Stomach (tissue), 9 donors: Measurements from ENCODE around the gene FUT2. TPM values are rescaled to one million over a fixed set of nuclear protein-coding genes. Genes with fewer than 3 reads are reported as not detected.

Experiments
- DNase-seq, 2 donors: peaks; one replicate each; pipeline versions ENCODE4 v3.0.0 to v3.0.0-alpha.2; 2013 to 2019
- H3K27ac ChIP-seq, 5 donors: fragments of 200-600 bp in 4 of 5; sonication (generic) in 4 of 5; one replicate each; pipeline ENCODE4 v1.5.1; 2013 to 2019; ENCODE audit warnings: mild to moderate bottlenecking in 1 of 5, moderate library complexity in 1 of 5
- H3K27me3 ChIP-seq, 3 donors: fragments of 200-600 bp; sonication (generic); one replicate each; pipeline ENCODE4 v1.5.1; 2017 to 2019; ENCODE audit warnings: mixed run types in 1 of 3
- H3K36me3 ChIP-seq, 4 donors: fragments of 200-600 bp; sonication (generic); 1 replicate in 3 of 4; 2 replicates in 1 of 4; pipeline ENCODE4 v1.5.1; 2016 to 2019
- H3K4me1 ChIP-seq, 4 donors: fragments of 200-600 bp; sonication (generic); one replicate each; pipeline ENCODE4 v1.5.1; 2016 to 2019
- H3K4me3 ChIP-seq, 4 donors: fragments of 200-600 bp; sonication (generic) in 3 of 4; one replicate each; pipeline ENCODE4 v1.5.1; 2016 to 2019; ENCODE audit warnings: mild to moderate bottlenecking in 1 of 4
- H3K9me3 ChIP-seq, 4 donors: fragments of 200-600 bp; sonication (generic); one replicate each; pipeline ENCODE4 v1.5.1; 2016 to 2019
- CTCF ChIP-seq, 7 experiments: fragments of 450-650 bp in 4 of 7; fragments of 200-600 bp in 3 of 7; sonication (generic) in 3 of 7; IDR thresholded peaks; one replicate each; pipeline ENCODE4 v1.5.1; 2016 to 2019; ENCODE audit warnings: antibody characterized with exemption in 7 of 7, control low read depth in 2 of 7, mild to moderate bottlenecking in 1 of 7
- EP300 ChIP-seq: sonication (generic); formaldehyde crosslinking; IDR thresholded peaks from one replicate; pipeline ENCODE4 v1.6.1; 2017; ENCODE audit warnings: antibody characterized with exemption
- POLR2A ChIP-seq, 4 donors: fragments of 450-650 bp; IDR thresholded peaks; one replicate each; pipeline ENCODE4 v1.6.1; 2016; ENCODE audit warnings: antibody characterized with exemption in 4 of 4, control low read depth in 2 of 4, mild to moderate bottlenecking in 1 of 4, moderate library complexity in 1 of 4
- POLR2AphosphoS5 ChIP-seq, 3 donors: sonication (generic); formaldehyde crosslinking; IDR thresholded peaks; one replicate each; pipeline ENCODE4 v1.6.1; 2016; ENCODE audit warnings: antibody characterized with exemption in 3 of 3
- WGBS, 5 donors: extraction: QIAGEN DNeasy Blood & Tissue Kit in 3 of 5; methylation state at CpG; one replicate each; pipeline versions ENCODE4 v1.1.5 to v1.1.7; 2013 to 2018; 5-methylcytosine and 5-hydroxymethylcytosine counted together
- intact Hi-C: fragments of 100-400 bp; cut with DNase I; formaldehyde crosslinking; loops from one replicate; pipeline ENCODE4 v1.15.1; 2023; ENCODE audit warnings: low total_unique reads
- polyA plus RNA-seq, 3 donors: library from polyadenylated mRNA; stranded (reverse); fragments of 200-250 nt; gene quantifications; one replicate each; pipeline ENCODE4 v1.2.3, GENCODE V29; 2013
- total RNA-seq, 5 donors: library from RNA; depleted of rRNA; stranded (reverse); fragments of >200 nt; gene quantifications; one replicate each; pipeline versions ENCODE4 v1.1.0 to v1.2.3, GENCODE V29; 2014 to 2016
- donor health status: healthy with polysubstance abuse.
- donor health status: Bipolar disorder and iron deficiency.
- donor health status: healthy.

The FUT2 gene
- total and polyA plus RNA-seq, 8 donors: 22.7 to 76.8 (median 31.1) TPM

DNA sequence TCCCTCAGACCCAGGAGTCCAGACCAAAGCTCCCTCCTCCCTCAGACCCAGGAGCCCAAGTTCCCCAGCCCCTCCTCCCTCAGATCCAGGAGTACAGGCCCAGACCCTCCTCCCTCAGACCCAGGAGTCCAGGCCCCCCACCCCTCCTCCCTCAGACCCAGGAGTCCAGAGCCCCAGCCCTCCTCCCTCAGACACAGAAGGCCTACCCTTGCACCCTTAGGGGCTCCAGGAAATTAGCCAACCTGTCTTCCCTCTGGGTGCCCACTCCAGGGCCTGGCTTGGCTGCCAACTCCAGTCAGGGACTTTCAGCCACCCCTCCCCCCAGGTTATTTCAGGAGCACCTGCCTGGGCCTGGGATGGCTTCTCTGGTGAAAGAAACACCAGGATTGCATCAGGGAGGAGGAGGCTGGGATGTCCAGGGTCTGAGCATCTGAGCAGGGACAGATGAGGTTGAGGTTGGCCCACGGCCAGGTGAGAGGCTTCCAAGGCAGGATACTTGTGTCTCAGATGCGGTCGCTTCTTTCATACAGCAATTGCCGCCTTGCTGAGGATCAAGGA, 59.4 kb downstream of the FUT2 start, which contains the start of gene FGF21:
FGF21 (plus strand) TSS at position 441 of the 558 bp plus-strand sequence. CDS start 713 bp downstream, outside the sequence.
- Histone ChIP-seq H3K27me3 (peaks cover 0 to 45% (median 10%) of the 10 kb centered on the region in 3 donors), H3K4me3 (no peak within 1 kb of the TSS), H3K9me3 (no peaks in the 10 kb centered on the region), H3K4me1 (peaks cover 11 to 33% (median 26%) of the 10 kb centered on the region in 4 donors), H3K27ac (no peak within 1 kb of the TSS), H3K36me3 (peaks cover 0 to 3% (median 0%) of the 10 kb centered on the region in 4 donors)
- 78 to 92% (median 83%) methylated on average over 4 of the region's 4 CpGs for WGBS, 5 donors
- DNase-seq: no peak
- TF ChIP-seq POLR2AphosphoS5 (IDR thresholded peaks at IDR 0.05) (no peak), CTCF (IDR thresholded peaks at IDR 0.05) (no peak), POLR2A (IDR thresholded peaks at IDR 0.05) (no peak), EP300 (no peak)
- intact Hi-C loops: no loop called here

Other genes starting within 250 kb of the FUT2 start
- 10 to 100 TPM in 4 of 5 donors, 1 to 10 TPM in 1; 5.8 to 49.4 (median 18.5) TPM for gene GRWD1, start 250.0 kb upstream of the FUT2 start, total RNA-seq
- gene GRWD1, start 250.0 kb upstream of the FUT2 start, polyA plus RNA-seq: 10 to 100 TPM in 2 of 3 donors, 1 to 10 TPM in 1; 7.6 to 13.9 (median 12.8) TPM
- 1 to 10 TPM in 2 of 5 donors, under 1 TPM in 1, not detected in 2; 0.92 to 4.6 (median 1.0) TPM for gene KCNJ14, start 240.4 kb upstream of the FUT2 start, total RNA-seq
- gene KCNJ14, start 240.4 kb upstream of the FUT2 start, polyA plus RNA-seq: under 1 TPM in 2 of 3 donors, not detected in 1; 0.19 to 0.75 TPM
- 100 to 1,000 TPM in 2 of 5 donors, 10 to 100 TPM in 3; 39.3 to 229 (median 75.9) TPM for gene CYTH2, start 226.6 kb upstream of the FUT2 start, total RNA-seq
- 10 to 100 TPM; 46.3 to 63.7 (median 48.8) TPM for gene CYTH2, start 226.6 kb upstream of the FUT2 start, polyA plus RNA-seq
- gene LMTK3, start 184.1 kb upstream of the FUT2 start, total RNA-seq: 10 to 100 TPM in 1 of 5 donors, 1 to 10 TPM in 1, under 1 TPM in 2, not detected in 1; 0.45 to 23.5 (median 1.1) TPM
- gene LMTK3, start 184.1 kb upstream of the FUT2 start, polyA plus RNA-seq: 1 to 10 TPM; 1.1 to 3.5 (median 2.8) TPM
- gene SULT2B1, start 143.8 kb upstream of the FUT2 start, total RNA-seq: 1 to 10 TPM in 2 of 5 donors, not detected in 3; 2.6 to 3.1 TPM
- gene SULT2B1, start 143.8 kb upstream of the FUT2 start, polyA plus RNA-seq: 10 to 100 TPM in 1 of 3 donors, 1 to 10 TPM in 2; 2.0 to 46.8 (median 5.0) TPM
- not detected for gene SPACA4, start 89.2 kb upstream of the FUT2 start, total RNA-seq
- gene SPACA4, start 89.2 kb upstream of the FUT2 start, polyA plus RNA-seq: not detected
- gene FAM83E, start 80.9 kb upstream of the FUT2 start, total RNA-seq: 100 to 1,000 TPM in 2 of 5 donors, 10 to 100 TPM in 3; 17.5 to 275 (median 56.0) TPM
- gene FAM83E, start 80.9 kb upstream of the FUT2 start, polyA plus RNA-seq: 10 to 100 TPM; 13.3 to 62.5 (median 15.4) TPM
- 1,000 to 10,000 TPM; 1,272 to 3,316 (median 1,768) TPM for gene RPL18, start 76.8 kb upstream of the FUT2 start, total RNA-seq
- gene RPL18, start 76.8 kb upstream of the FUT2 start, polyA plus RNA-seq: 1,000 to 10,000 TPM; 2,771 to 3,739 (median 3,620) TPM
- gene SPHK2, start 76.5 kb upstream of the FUT2 start, total RNA-seq: 100 to 1,000 TPM in 1 of 5 donors, 10 to 100 TPM in 4; 10.6 to 156 (median 19.2) TPM
- 10 to 100 TPM in 2 of 3 donors, 1 to 10 TPM in 1; 9.4 to 20.5 (median 19.9) TPM for gene SPHK2, start 76.5 kb upstream of the FUT2 start, polyA plus RNA-seq
- 10 to 100 TPM in 1 of 5 donors, 1 to 10 TPM in 3, not detected in 1; 7.2 to 21.7 (median 9.7) TPM for gene DBP, start 58.6 kb upstream of the FUT2 start, total RNA-seq
- 10 to 100 TPM in 1 of 3 donors, 1 to 10 TPM in 2; 4.2 to 29.0 (median 9.2) TPM for gene DBP, start 58.6 kb upstream of the FUT2 start, polyA plus RNA-seq
- gene CA11, start 49.8 kb upstream of the FUT2 start, total RNA-seq: 10 to 100 TPM in 2 of 5 donors, 1 to 10 TPM in 2, not detected in 1; 1.8 to 33.0 (median 18.1) TPM
- 10 to 100 TPM; 15.7 to 17.7 (median 15.8) TPM for gene CA11, start 49.8 kb upstream of the FUT2 start, polyA plus RNA-seq
- gene NTN5, start 23.0 kb upstream of the FUT2 start, total RNA-seq: not detected
- gene NTN5, start 23.0 kb upstream of the FUT2 start, polyA plus RNA-seq: 1 to 10 TPM in 1 of 3 donors, not detected in 2; 1.3 TPM
- gene MAMSTR, start 23.8 kb downstream of the FUT2 start, total RNA-seq: 1 to 10 TPM in 1 of 5 donors, under 1 TPM in 1, not detected in 3; 0.55 to 3.6 TPM
- gene MAMSTR, start 23.8 kb downstream of the FUT2 start, polyA plus RNA-seq: 1 to 10 TPM in 2 of 3 donors, under 1 TPM in 1; 0.46 to 1.5 (median 1.5) TPM
- gene RASIP1, start 44.6 kb downstream of the FUT2 start, total RNA-seq: 10 to 100 TPM in 1 of 5 donors, 1 to 10 TPM in 4; 4.7 to 26.8 (median 8.8) TPM
- 10 to 100 TPM; 11.1 to 44.9 (median 29.3) TPM for gene RASIP1, start 44.6 kb downstream of the FUT2 start, polyA plus RNA-seq
- 10 to 100 TPM in 2 of 5 donors, under 1 TPM in 1, not detected in 2; 0.73 to 14.3 (median 10.7) TPM for gene IZUMO1, start 50.9 kb downstream of the FUT2 start, total RNA-seq
- 1 to 10 TPM in 1 of 3 donors, under 1 TPM in 1, not detected in 1; 0.62 to 4.0 TPM for gene IZUMO1, start 50.9 kb downstream of the FUT2 start, polyA plus RNA-seq
- gene FUT1, start 56.7 kb downstream of the FUT2 start, total RNA-seq: 10 to 100 TPM in 2 of 5 donors, 1 to 10 TPM in 2, not detected in 1; 7.0 to 54.5 (median 11.1) TPM
- 1 to 10 TPM; 7.2 to 7.5 (median 7.2) TPM for gene FUT1, start 56.7 kb downstream of the FUT2 start, polyA plus RNA-seq
- gene FGF21, start 59.6 kb downstream of the FUT2 start, total RNA-seq: not detected
- not detected for gene FGF21, start 59.6 kb downstream of the FUT2 start, polyA plus RNA-seq
- 100 to 1,000 TPM in 1 of 5 donors, 10 to 100 TPM in 4; 22.0 to 320 (median 23.9) TPM for gene BCAT2, start 115.1 kb downstream of the FUT2 start, total RNA-seq
- gene BCAT2, start 115.1 kb downstream of the FUT2 start, polyA plus RNA-seq: 10 to 100 TPM; 65.8 to 74.5 (median 68.5) TPM
- 10 to 100 TPM in 2 of 5 donors, 1 to 10 TPM in 2, not detected in 1; 2.8 to 41.4 (median 17.3) TPM for gene HSD17B14, start 140.5 kb downstream of the FUT2 start, total RNA-seq
- 1 to 10 TPM; 5.4 to 9.8 (median 9.4) TPM for gene HSD17B14, start 140.5 kb downstream of the FUT2 start, polyA plus RNA-seq
- 10 to 100 TPM in 2 of 5 donors, 1 to 10 TPM in 3; 1.7 to 35.6 (median 4.8) TPM for gene PLEKHA4, start 172.6 kb downstream of the FUT2 start, total RNA-seq
- gene PLEKHA4, start 172.6 kb downstream of the FUT2 start, polyA plus RNA-seq: 10 to 100 TPM; 30.1 to 85.0 (median 75.3) TPM
- 100 to 1,000 TPM in 1 of 5 donors, 10 to 100 TPM in 4; 14.6 to 107 (median 35.1) TPM for gene PPP1R15A, start 176.4 kb downstream of the FUT2 start, total RNA-seq
- gene PPP1R15A, start 176.4 kb downstream of the FUT2 start, polyA plus RNA-seq: 10 to 100 TPM; 34.6 to 59.8 (median 37.1) TPM
- 1 to 10 TPM in 2 of 5 donors, not detected in 3; 1.2 to 1.3 TPM for gene TULP2, start 202.8 kb downstream of the FUT2 start, total RNA-seq
- not detected for gene TULP2, start 202.8 kb downstream of the FUT2 start, polyA plus RNA-seq
- 100 to 1,000 TPM; 117 to 503 (median 135) TPM for gene NUCB1, start 204.3 kb downstream of the FUT2 start, total RNA-seq
- 100 to 1,000 TPM in 1 of 3 donors, 10 to 100 TPM in 2; 68.9 to 118 (median 91.5) TPM for gene NUCB1, start 204.3 kb downstream of the FUT2 start, polyA plus RNA-seq
- under 1 TPM in 1 of 5 donors, not detected in 4; 0.89 TPM for gene DHDH, start 237.7 kb downstream of the FUT2 start, total RNA-seq
- 1 to 10 TPM in 1 of 3 donors, under 1 TPM in 1, not detected in 1; 0.93 to 1.2 TPM for gene DHDH, start 237.7 kb downstream of the FUT2 start, polyA plus RNA-seq